GM20431 (cell line): ENCODE measurements around the gene CIAO2A.
"Not testable (repeated sequence)": the region's sequence is repeated elsewhere in the genome, so short reads cannot be mapped to it uniquely, and the experiment has no call there.

Source experiments
- in situ Hi-C: fragments of 300-500 bp; cut with MseI, MboI; formaldehyde crosslinking; loops from one replicate; pipeline ENCODE4 v1.15.0; 2020; ENCODE audit warnings: low sequenced_read_pairs; ENCODE audit not compliant: unreplicated experiment

Gene CIAO2A, protein sequence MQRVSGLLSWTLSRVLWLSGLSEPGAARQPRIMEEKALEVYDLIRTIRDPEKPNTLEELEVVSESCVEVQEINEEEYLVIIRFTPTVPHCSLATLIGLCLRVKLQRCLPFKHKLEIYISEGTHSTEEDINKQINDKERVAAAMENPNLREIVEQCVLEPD

DNA sequence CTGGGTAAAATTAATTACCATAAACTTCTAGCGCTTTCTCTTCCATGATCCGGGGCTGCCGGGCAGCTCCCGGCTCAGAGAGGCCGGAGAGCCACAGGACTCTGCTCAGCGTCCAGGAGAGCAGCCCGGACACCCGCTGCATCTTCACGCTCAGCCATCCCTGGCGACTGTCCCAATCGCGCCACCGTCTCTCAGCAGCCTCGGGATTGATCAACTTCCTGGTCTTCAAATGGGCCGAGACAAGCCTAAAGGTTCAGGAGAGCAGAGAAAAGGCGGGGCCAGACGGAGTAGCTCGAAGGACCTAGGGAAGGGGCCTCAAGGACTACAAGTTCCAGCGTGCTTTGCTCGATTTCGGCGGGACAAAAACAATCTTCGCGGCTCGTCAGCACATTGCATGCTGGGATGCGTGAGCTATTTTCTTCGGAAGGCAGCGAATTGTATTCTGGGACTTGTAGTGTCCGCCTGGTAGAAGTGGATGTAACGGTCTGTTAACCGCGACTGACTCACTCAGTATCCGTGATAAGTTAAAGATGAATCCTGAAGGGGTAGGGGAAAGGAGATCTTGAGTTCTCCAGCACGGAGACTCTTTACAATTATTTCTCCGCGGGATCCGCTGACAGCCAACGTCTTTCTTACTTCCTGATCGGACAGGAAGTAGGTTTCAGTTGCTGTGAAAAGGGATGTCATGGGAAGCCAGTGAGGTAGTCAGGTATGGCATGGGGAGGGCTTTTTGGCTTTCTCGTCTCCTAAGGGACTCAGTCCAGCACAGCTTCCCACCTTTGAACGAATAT lies at the start of gene CIAO2A:
Gene CIAO2A, minus strand, starts transcription at position 212 of the 791 bp plus-strand sequence. Its CDS starts 70 bp downstream, at position 142.
- in situ Hi-C loops: no loop called here

DNA sequence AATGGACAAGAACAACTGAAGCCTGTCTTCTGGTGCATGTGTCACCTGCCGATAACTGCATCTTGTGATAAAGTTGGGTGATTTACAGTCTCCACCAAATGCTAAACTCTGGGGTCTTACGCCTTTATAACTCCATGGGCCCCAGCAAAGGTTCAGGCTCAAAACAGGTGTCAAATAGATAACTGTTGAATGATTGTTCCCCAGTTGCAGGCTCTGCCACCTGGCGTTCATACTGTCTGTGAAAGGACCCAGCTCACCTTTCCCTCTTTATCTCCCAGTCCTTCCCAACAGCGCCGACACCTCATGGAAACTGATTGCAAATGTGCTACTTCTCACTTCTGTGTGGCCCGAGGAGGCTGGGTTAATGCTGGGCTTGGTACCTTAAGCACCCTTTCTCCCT lies 49.6 kb upstream of the CIAO2A start:
- in situ Hi-C loops: no loop called here

DNA sequence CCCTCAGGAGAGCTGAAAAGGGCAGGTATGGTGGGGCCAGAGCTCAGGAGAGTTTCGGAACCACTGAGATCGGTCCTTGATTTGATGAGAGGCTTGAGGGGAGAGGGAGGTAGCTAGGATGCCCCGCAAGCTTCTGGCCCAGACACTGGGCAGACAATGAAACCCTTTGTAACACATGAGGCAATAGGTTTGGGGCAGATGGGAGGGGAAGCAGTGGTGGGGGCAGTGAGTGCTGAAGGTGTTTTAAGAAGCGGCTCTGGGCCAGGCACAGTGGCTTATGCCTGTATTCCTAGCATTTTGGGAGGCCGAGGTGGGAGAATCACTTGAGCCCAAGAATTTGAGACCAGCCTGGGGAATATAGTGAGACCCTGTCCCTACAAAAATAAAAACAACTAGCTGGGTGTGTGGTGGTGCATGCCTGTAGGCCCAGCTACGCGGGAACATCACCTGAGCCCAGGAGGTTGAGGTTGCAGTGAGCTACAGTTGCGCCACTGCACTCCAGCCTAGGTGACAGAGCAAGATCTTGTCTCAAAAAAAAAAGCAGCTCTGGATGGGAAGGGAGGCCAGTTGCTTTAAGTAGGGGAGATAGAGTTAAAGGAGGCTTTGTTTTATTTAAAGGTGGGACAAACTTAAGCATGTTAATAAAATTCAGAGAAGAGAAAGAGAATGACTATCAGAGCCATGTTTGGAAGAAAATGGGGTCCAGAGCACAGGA lies 48.3 kb upstream of the CIAO2A start:
- in situ Hi-C loops: no loop called here

DNA sequence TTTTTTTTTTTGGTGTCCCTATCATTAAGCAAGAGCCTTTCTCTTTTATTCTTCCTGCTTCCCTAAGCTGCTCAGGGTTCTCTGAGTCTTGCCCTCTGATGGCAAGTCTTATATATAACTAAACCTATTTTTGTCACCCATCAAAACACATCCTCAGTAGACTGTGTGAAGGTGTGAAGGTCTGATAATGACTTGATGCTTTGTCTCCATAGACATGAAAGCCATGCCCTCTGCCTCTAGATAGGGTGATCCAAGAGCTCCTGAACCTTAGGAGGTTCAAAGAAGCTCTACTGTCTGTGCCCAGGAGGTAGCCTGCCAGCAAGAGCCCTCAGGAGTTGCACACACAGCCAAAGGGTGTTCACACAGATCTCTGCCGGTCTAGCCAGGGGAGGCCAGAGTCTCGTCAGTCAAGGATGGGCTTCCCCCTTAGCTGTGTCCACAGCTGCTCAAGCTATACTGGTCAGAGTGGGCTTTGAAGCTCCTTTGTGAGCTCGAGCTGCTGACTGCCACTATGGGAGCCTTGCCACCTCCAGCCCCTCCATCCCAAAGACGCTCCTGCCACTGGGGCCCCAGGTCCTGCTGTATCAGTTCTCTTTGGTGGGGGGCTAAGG lies 44.8 kb upstream of the CIAO2A start:
- in situ Hi-C loops: no loop called here

DNA sequence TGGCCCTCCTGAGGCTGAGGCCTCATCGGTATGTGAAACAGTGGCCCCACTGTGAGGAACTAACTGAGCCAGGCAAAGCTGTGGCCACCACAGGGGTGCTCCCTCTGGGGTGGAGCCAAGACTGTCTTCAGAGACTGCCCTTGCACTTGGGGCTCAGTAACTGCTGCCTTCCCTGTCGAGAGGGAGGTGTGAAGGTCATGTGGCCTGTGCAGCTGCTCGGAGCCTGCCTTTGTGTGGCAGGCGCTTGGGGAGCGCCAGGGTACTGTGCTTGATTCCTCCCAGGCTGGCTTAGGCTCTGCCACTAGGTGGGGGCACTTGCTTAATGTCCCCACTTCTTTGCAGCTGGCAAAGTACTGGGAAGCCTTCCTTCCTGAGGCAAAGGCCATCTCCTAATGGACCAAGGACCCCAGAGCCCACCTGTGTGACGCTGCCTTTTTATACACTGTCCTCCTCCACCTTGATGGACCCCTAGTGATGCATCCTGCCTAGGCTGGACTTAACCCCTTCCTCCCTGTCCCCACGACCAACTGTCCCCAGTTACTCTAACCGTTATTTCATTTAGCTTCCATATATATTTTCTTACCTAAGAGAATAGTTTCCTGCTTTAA lies 43.7 kb upstream of the CIAO2A start:
- in situ Hi-C loops: no loop called here

DNA sequence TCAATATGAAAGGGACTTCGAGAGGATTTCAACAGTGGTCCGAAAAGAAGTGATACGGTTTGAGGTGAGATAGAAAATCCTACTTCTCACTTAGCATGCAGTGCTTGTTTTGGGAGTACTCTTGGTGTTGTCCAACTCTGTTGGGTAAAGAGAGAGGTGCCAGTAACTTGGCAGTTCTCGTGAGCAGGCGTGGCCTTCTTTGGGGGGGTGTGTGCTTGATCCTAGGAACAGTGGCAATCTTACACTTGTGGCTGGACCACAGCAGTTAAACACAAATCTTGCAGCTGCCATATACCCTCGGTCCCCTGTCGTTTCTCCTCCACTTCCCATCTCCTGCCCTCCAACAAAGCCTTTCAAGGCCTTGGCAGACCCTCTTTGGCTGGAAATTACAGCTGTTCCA lies 42.7 kb upstream of the CIAO2A start:
- in situ Hi-C loops: no loop called here

DNA sequence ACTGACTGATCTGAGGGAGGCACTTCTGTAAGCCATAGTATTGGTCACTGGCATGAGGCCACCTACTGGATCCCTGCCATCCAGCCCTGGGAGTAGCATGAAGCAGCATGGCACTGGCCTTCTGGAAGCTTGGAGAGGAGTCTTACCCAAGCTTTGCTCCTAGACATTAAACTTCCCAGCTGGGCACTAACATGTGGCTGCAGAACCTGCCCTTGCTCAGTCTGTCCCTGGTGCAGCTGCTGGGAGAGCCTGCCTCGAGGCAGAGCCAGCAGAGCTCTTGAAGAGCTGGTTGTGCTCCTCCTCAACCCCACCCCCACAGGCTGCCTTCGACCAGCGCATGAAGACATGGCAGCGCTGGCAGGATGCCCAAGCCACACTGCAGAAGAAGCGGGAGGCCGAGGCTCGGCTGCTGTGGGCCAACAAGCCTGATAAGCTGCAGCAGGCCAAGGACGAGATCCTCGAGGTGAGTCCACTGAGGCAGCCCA lies 40.7 kb upstream of the CIAO2A start:
- in situ Hi-C loops: no loop called here

DNA sequence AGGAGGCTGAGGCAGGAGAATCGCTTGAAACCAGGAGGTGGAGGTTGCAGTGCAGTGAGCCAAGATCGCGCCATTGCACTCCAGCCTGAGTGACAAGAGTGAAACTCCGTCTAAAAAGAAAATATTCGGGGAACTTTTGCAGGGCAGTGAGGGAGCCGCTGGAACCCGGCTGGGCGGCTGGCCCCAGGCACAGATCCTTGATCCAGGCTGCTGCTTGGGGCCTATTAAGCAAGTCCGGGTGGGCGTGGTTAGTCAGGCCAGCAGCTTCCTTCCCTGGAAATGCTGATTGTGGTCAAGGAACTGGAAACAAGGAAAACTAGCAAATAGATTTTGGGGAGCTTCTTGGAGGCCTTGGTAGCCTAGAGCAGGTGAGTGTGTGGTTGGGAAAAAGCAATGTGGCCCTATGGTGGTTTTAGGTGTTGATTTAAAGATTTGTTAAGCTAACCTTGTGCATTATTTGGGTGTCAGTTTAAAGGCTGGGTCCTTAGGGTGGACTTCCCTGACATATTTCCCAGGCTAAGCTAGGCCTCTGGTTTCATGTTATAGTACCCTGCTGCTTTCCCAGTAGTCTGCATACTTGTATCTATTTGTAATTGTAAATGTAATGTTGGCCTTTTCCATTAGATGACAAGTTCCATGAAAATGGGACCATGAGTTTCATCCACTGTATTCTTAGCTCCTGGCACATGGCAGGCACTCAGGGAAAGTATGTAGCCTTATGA lies 40.1 kb upstream of the CIAO2A start:
- in situ Hi-C loops: no loop called here

DNA sequence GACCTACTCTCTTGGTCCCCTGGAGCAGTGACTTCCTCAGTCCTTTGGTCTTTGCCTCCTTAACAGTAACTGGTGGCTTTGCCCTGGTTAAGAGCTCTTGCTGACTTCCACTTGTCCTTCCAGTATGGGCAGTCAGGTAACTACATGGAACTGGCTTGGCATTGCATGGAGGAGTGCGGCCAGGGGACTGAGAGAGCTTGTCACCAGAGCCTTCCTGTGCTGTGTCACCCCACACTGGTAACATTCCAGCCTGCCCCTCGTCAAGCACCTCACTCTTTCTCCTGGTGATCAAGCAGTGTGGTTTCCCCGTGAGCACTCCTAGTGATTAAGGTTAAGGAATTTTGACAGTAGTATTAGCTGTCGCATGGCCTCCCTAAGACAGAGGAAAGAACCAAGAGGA lies 38.6 kb upstream of the CIAO2A start:
- in situ Hi-C loops: no loop called here

DNA sequence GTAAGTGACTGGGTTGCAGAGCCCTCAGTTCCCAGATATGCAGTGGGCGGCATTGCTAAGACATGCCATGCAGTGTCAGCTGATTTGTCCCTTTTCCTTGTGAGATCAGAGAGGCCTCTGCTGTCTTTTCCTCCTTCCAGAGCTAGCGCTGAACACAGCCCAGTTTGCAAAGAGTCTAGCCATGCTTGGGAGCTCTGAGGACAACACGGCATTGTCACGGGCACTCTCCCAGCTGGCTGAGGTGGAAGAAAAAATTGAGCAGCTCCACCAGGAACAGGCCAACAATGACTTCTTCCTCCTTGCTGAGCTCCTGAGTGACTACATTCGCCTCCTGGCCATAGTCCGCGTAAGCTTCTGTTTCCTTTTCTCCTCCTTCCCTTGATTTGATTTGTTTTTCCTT lies 37.9 kb upstream of the CIAO2A start:
- in situ Hi-C loops: no loop called here

DNA sequence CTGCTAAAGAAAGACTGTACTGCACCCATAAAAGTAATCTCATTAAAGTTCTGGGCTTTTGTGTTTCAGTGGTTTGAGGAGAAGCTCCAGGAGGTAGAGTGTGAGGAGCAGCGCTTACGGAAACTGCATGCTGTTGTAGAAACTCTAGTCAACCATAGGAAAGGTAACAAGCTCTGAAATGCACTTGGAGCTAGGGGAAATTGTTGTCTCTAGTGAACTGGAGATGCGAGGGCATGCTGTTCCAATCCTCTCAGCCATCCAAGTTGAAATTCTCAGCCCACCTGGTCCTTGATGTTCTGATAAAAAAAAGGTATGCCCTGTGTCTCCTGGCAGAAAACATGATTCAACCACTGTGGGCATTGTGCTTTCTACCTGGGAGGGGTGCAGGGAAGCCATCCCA lies 36.5 kb upstream of the CIAO2A start:
- in situ Hi-C loops: no loop called here

DNA sequence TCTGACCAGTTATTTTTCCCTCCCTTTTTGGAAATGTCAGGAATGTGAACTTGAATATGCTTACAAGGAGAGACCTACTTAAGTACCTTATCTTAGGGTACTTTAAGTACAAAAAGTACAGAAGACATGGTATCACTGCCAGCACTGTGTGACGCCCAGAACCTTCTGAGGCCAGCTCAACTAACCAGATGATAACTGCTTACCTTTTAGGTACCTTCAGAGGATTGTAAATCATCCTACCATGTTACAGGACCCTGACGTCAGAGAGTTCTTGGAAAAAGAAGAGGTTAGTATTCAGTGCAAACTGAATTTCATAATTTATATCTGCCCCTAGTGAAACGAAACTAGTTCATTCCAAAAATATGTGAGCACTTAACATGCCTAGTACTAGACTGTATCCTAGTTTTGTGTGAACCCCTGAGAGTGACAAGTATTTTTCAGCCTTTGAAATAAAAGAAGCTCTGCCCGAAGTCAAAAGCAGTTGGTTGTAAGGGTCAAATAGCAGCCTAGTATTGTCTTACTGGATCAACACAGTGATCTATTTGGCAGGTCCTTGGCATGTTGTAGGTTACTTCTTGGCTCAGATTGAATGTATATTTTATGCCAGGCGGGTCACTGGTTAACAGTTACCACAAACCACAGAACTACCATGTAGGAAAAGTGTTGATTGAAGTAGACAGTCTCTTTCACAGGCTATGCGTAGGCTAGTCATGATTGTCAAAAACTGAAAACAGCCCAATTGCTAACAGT lies 34.1 kb upstream of the CIAO2A start:
- in situ Hi-C loops: no loop called here

DNA sequence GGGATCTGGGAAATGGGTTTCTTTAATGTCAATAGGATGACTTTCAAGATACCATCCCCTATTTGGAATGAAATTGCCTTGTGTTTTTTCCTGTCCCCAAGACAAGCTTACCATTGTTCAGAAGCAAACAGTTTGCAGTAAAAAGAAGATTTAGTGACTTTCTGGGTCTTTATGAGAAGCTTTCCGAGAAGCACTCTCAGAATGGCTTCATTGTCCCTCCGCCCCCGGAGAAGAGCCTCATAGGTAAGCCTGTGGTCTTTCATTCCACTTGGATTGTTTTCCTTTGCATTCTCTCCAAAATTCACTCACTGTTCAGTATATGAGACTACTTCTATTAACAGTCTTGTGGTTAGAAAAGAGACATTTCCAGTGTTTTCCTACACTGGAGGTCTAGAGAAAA lies 32.3 kb upstream of the CIAO2A start:
- in situ Hi-C loops: no loop called here

DNA sequence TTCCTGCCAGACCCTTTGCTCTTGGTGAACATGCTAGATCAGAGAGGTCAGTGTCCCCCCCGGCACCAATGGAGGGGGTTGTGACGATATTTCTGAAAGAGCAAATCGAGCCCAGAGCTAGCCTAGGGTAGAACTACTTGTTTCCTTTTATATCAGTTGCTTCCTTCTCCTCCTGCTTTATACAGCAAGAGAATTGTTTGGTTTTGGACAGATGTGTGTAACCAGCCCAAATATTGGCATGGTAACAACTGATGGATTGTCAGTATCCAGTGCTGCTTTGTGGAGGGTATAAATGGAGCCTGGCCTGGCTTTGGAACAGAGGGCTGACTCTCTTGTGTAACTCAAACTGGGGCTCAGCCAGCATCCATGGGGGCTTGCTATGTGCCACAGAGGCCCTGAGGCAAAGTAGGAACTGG lies 29.3 kb upstream of the CIAO2A start:
- in situ Hi-C loops: no loop called here

DNA sequence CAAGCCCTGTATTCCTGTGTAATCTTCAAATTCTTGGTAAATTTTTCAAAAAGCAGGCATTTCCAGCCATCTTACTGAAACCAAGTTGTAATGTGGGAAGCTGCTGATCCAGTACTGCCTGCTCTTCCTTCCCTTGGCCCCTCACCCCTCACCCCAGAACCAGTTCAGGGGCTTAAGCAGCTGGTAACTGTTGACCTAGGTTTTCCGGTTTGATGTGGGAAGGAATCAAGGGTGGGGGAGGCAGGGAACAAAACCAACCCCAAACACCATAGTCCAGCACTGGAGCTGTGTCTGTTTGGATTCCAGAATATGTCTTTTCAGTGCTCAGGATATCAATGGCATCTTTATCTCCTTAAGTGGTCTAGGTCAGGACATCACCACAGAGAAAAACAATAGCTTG lies 28.8 kb upstream of the CIAO2A start:
- in situ Hi-C loops: no loop called here

DNA sequence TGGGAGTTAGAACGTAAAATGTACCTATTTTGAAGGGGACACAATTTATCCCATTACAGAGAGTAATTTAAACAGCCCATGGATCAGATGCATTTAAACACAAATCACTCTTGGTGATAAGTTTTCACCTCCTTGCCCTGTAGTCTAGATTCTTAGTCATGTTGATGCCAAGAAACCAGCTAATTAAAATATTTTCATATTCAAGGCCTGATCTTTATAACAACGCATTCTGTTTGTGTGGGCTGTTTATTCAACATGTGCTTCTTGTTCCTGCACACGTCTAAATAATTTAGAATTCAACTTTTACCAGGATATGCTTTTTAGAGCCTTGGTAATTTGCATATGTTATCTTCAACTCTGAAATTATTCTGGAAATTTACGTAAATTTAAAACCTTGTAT lies 28.0 kb upstream of the CIAO2A start:
- in situ Hi-C loops: no loop called here

DNA sequence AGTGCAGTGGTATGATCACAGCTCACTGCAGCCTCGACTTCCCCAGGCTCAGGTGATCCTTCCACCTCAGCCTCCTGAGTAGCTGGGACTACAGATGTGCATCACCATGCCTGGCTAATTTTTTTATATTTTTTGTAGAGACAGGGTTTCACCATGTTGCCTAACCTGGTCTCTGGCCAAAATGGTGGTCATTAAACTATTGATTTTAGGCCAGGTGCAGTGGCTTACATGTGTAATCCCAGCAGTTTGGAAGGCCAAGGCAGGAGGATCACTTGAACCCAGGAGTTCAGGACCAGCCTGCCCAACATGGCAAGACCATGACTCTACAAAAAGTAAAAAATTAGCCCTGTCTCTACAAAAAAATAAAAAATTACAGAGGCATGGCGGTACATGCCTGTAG lies 26.7 kb upstream of the CIAO2A start:
- in situ Hi-C loops: not testable (repeated sequence)

DNA sequence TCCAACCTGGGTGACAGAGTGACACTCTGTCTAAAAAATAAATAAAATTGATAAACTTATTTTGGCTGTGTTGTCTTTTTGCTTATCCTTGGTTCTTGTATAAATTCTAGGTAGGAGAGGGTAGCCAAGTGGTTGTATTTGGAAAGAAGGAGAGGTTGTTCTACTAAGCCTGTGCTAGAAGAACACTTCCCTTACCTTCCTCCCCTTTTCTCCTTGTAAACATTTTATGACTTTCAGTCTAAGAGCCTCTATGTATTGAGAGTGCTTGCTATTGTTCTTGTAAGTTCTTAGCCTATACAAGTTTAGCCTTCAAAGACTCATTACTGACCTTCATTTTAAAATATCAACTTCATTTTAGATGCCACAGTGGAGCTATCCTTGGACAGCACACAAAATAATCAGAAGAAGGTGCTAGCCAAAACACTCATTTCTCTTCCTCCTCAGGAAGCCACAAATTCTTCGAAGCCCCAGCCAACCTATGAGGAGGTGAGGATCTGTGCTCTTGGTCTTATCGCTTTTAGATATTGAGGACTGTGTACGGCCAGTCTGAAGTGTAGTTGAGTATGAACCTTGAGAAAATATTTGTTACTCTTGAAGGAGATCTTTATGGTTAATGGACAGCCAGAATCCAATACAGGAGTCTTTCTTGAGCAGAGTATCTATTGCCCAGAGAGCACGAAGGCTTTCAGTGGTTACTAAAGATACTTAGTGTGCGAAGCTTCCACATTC lies 24.3 kb upstream of the CIAO2A start:
- in situ Hi-C loops: no loop called here
